Erythroblast (primary cell): ENCODE measurements around the gene AAGAB.

ENCODE experiments used
- GATA1 ChIP-seq: IDR thresholded peaks from 2 replicates; pipeline ENCODE4 v1.6.1; 2011; ENCODE audit warnings: low read depth, mild to moderate bottlenecking, control low read depth, low read length, moderate library complexity
- POLR2A ChIP-seq: IDR thresholded peaks from 2 replicates; pipeline ENCODE4 v1.6.1; 2011; ENCODE audit warnings: mild to moderate bottlenecking, low read length

GRCh38 chr15:67194171-67195114 is 60.0 kb downstream of the AAGAB start:
- TF ChIP-seq POLR2A (no peak), GATA1 (no peak)
